H1 (cell line): ENCODE results near the gene RNF125.

Source experiments
- CHD2 ChIP-seq: IDR thresholded peaks from 2 replicates; pipeline ENCODE4 v1.6.1; 2012; ENCODE audit warnings: low read length, improper control_type of control experiment
- JUN ChIP-seq: IDR thresholded peaks from 2 replicates; pipeline ENCODE4 v1.6.1; 2011; ENCODE audit warnings: low read depth, mild to moderate bottlenecking, improper control_type of control experiment, low read length
- JUND ChIP-seq: IDR thresholded peaks from 2 replicates; pipeline ENCODE4 v1.6.1; 2011; ENCODE audit warnings: mild to moderate bottlenecking, improper control_type of control experiment, low read length
- RNF2 ChIP-seq: fragments of 200-900, 300-1000 bp; sonication (generic); IDR thresholded peaks from 2 replicates; pipeline ENCODE4 v1.7.1; 2016; ENCODE audit warnings: borderline replicate concordance, low read depth, mild to moderate bottlenecking, antibody characterized with exemption, low read length; ENCODE audit not compliant: poor library complexity, severe bottlenecking; ENCODE audit errors: missing control alignments
- TAF1 ChIP-seq: IDR thresholded peaks from 2 replicates; pipeline ENCODE4 v1.6.1; 2011; ENCODE audit warnings: mild to moderate bottlenecking, low read depth, low read length

GRCh38 chr18:32056613-32057358 is 38.2 kb downstream of the RNF125 start:
- TF ChIP-seq TAF1 (no peak), JUN (no peak), JUND (no peak), CHD2 (no peak), RNF2 (no peak)
